HepG2 (cell line): ENCODE results near the gene ACSS1. TPM values are rescaled to one million over a fixed set of nuclear protein-coding genes. Genes with fewer than 3 reads are reported as not detected.

Experiments
- ATAC-seq: fragments of 200-7000 bp; cut with Tn5 transposase; 3 replicates; pipeline ENCODE4 v1.9.1; 2020; ENCODE audit warnings: mild to moderate bottlenecking, moderate library complexity
- BruUV-seq: library from RNA; stranded (reverse); fragments of 400-500 nt; replicated peaks from 2 replicates; lab custom pipeline; 2021; lab: Mats Ljungman, UMichigan
- CTCF ChIA-PET: fragments of 300-600 bp; formaldehyde crosslinking; extraction: SDS; loops from one replicate; lab custom pipeline; 2021; ENCODE audit warnings: low total read pairs, inconsistent platforms, low intra/inter-chr PET ratio; lab: Yijun Ruan, JAX
- POLR2A ChIA-PET: fragments of 350-600 bp; sonication (Branson Sonifier 250); formaldehyde crosslinking; loops from one replicate; lab custom pipeline; 2020; ENCODE audit warnings: antibody characterized with exemption, inconsistent platforms; lab: Yijun Ruan, JAX
- DNase-seq: peaks from one replicate; pipeline ENCODE4 v3.0.0-alpha.2; 2015; ENCODE audit warnings: low spot score
- FAIRE-seq: peaks from 3 replicates; lab custom pipeline; 2011; peaks lifted over from hg19 to GRCh38; lab: Jason Lieb, UNC
- H2AFZ ChIP-seq: one replicate; pipeline ENCODE4 v1.6.1; 2011; ENCODE audit warnings: low read length, inconsistent platforms
- H3K27ac ChIP-seq: fragments of 300-600 bp; 3 replicates; pipeline ENCODE4 v1.8.0; 2011; ENCODE audit warnings: mixed run types, mild to moderate bottlenecking, mixed read lengths, low read length, inconsistent platforms; ENCODE audit not compliant: insufficient read depth; ENCODE audit errors: extremely low read length
- H3K27me3 ChIP-seq, 2 experiments: fragments of 200-600 bp in 1 of 2; 2 replicates in 1 of 2; 3 replicates in 1 of 2; pipeline versions ENCODE4 v1.6.0 to v1.8.0; 2011; ENCODE audit warnings: low read length in 2 of 2, mild to moderate bottlenecking in 2 of 2, moderate library complexity in 2 of 2, inconsistent platforms in 1 of 2; ENCODE audit not compliant: insufficient read depth in 2 of 2, control insufficient read depth in 1 of 2
- H3K36me3 ChIP-seq, 2 experiments: fragments of 200-600 bp in 1 of 2; replicated peaks in 1 of 2; 2 replicates in 1 of 2; 3 replicates in 1 of 2; pipeline versions ENCODE4 v1.5.1 to v1.8.0; 2011; ENCODE audit warnings: low read length in 2 of 2, inconsistent platforms in 1 of 2; ENCODE audit not compliant: insufficient read depth in 2 of 2, control insufficient read depth in 1 of 2
- H3K4me1 ChIP-seq: 2 replicates; pipeline ENCODE4 v1.5.1; 2012; ENCODE audit warnings: low read length, inconsistent platforms; ENCODE audit not compliant: insufficient read depth
- H3K4me2 ChIP-seq: 2 replicates; pipeline ENCODE4 v1.6.0; 2011; ENCODE audit warnings: low read depth, low read length, inconsistent platforms
- H3K4me3 ChIP-seq, 3 experiments: fragments of 200-600 bp in 1 of 3; sonication (generic), shearing (Covaris generic) in 1 of 3; replicated peaks in 1 of 3; 2 replicates each; pipeline ENCODE4 v1.5.1; 2011 to 2016; ENCODE audit warnings: low read length in 3 of 3, inconsistent platforms in 2 of 3, low read depth in 2 of 3, mild to moderate bottlenecking in 2 of 3, control low read depth in 1 of 3, mixed read lengths in 1 of 3; ENCODE audit not compliant: insufficient read depth in 1 of 3
- H3K79me2 ChIP-seq: one replicate; pipeline ENCODE4 v1.6.1; 2011; ENCODE audit warnings: low read length, inconsistent platforms; ENCODE audit not compliant: insufficient read depth
- H3K9ac ChIP-seq: 2 replicates; pipeline ENCODE4 v1.6.0; 2011; ENCODE audit warnings: mild to moderate bottlenecking, low read depth, low read length, inconsistent platforms; ENCODE audit not compliant: insufficient read depth
- H3K9me3 ChIP-seq: 2 replicates; pipeline ENCODE4 v1.5.1; 2012; ENCODE audit warnings: mild to moderate bottlenecking, low read length
- H4K20me1 ChIP-seq: 2 replicates; pipeline ENCODE4 v1.6.0; 2011; ENCODE audit warnings: inconsistent platforms, mild to moderate bottlenecking, low read length, moderate library complexity; ENCODE audit not compliant: insufficient read depth
- HMGXB3 ChIP-seq: sonication (generic); formaldehyde crosslinking; IDR thresholded peaks from 2 replicates; pipeline ENCODE4 v1.4.0; 2020; ENCODE audit warnings: missing genetic modification reagents, borderline replicate concordance
- NFKBIZ ChIP-seq: IDR thresholded peaks from 2 replicates; pipeline ENCODE4 v1.6.1; 2018; ENCODE audit warnings: missing genetic modification reagents, missing compliant biosample characterization
- REPIN1 ChIP-seq: sonication (generic); formaldehyde crosslinking; IDR thresholded peaks from 2 replicates; pipeline ENCODE4 v1.8.0; 2022; ENCODE audit warnings: missing genetic modification reagents, low read depth, mild to moderate bottlenecking, borderline replicate concordance
- TFDP1 ChIP-seq: IDR thresholded peaks from 2 replicates; pipeline ENCODE4 v1.6.1; 2016; ENCODE audit warnings: missing compliant biosample characterization, missing genetic modification reagents, borderline replicate concordance
- THAP8 ChIP-seq: sonication (generic); formaldehyde crosslinking; IDR thresholded peaks from 2 replicates; pipeline ENCODE4 v1.5.1; 2020; ENCODE audit warnings: missing genetic modification reagents, mild to moderate bottlenecking, borderline replicate concordance
- ZFY ChIP-seq: sonication (generic); formaldehyde crosslinking; IDR thresholded peaks from 2 replicates; pipeline ENCODE4 v1.4.0; 2020; ENCODE audit warnings: missing genetic modification reagents
- ZNF143 ChIP-seq: sonication (generic); formaldehyde crosslinking; IDR thresholded peaks from 2 replicates; pipeline ENCODE4 v1.4.0; 2020; ENCODE audit warnings: missing genetic modification reagents
- ZNF570 ChIP-seq: sonication (generic); formaldehyde crosslinking; IDR thresholded peaks from 2 replicates; pipeline ENCODE4 v1.4.0; 2020; ENCODE audit warnings: mild to moderate bottlenecking, missing genetic modification reagents, borderline replicate concordance
- WGBS: methylation state at CpG from one replicate; pipeline ENCODE4 v1.1.6; 2017; ENCODE audit warnings: low lambda C conversion rate; 5-methylcytosine and 5-hydroxymethylcytosine counted together
- in situ Hi-C: cut with HindIII; loops from 2 replicates; pipeline ENCODE4 v1.10.0; 2017; ENCODE audit warnings: low pct_unique_long_range_greater_than_20kb; ENCODE audit not compliant: extremely low pct_ligation_motif_present
- intact Hi-C: fragments of 100-400 bp; cut with micrococcal nuclease; formaldehyde crosslinking; loops from one replicate; pipeline ENCODE4 v1.10.0; 2022; ENCODE audit not compliant: unreplicated experiment
- polyA plus RNA-seq, 8 experiments: library from polyadenylated mRNA; depleted of rRNA in 3 of 8; stranded (reverse) in 7 of 8; unstranded in 1 of 8; fragments of >200 nt; fragmentation: Illumina TruSeq in 4 of 8; extraction: Trizol in 4 of 8; gene quantifications; 2 replicates each; pipeline versions ENCODE4 v1.2.1 to v1.2.3, GENCODE V29; 2011 to 2016; ENCODE audit warnings: low read depth in 4 of 8, missing spikeins in 1 of 8, mixed read lengths in 1 of 8; ENCODE audit not compliant: insufficient read depth in 1 of 8
- total RNA-seq, 5 experiments: library from RNA; depleted of rRNA; stranded (reverse); fragments of >200 nt; fragmentation: Illumina TruSeq; extraction: Trizol; gene quantifications; 2 replicates each; pipeline ENCODE4 v1.2.3, GENCODE V29; 2016; ENCODE audit warnings: low read depth in 1 of 5
- TF ChIP-seq, protein P1 (sequence below): sonication (generic); formaldehyde crosslinking; IDR thresholded peaks from 2 replicates; pipeline ENCODE4 v1.5.0; 2020; ENCODE audit warnings: missing genetic modification reagents

ACSS1 gene
- total and polyA plus RNA-seq, 2 of the 13 experiments (the other 11 are each of a cell fraction or from before 2014, with no cell fraction given) = 15.2 to 41.6 TPM

- TF ChIP-seq TFDP1 (CRISPR knock-in tag) (peak; percentile 44; the same call in 1 of the 2 replicates), ZFY (CRISPR knock-in tag) (0 out of 2 replicates have a peak, but pooled peaks have one; percentile 3), HMGXB3 (peak; percentile 51; the same call in 1 of the 2 replicates)
These were observed 7.8 kb upstream of the ACSS1 start (continued) for GRCh38 chr20:25065625-25066338.

GRCh38 chr20:25065072-25065624 lies 7.2 kb upstream of the ACSS1 start:
- peak overlapping the region; percentile 50 for H3K4me2 ChIP-seq
- no peaks in the 10 kb centered on the region for H3K79me2 ChIP-seq
- no peak overlapping the region for H3K9ac ChIP-seq
- peaks cover 70% of the 10 kb centered on the region for H3K4me1 ChIP-seq
- peak; percentile 42 for FAIRE-seq
- BruUV-seq = no TSS peak
- H2AFZ ChIP-seq = no peak overlapping the region
- no peaks in the 10 kb centered on the region for H4K20me1 ChIP-seq
- ATAC-seq = peak; percentile 37
- intact Hi-C loops = loop anchor here (1.0 to 5.0 kb wide), 3 partner anchors 8 to 70 kb away; no protein-coding TSS in a partner anchor
- peak overlapping the region in 2 of 3 experiments; percentile 1 to 24; a peak in 1 of 6 replicates for H3K4me3 ChIP-seq
- DNase-seq = no peak
- no peaks in the 10 kb centered on the region for H3K36me3 ChIP-seq
- 2% methylated on average over 8 of the region's 9 CpGs for WGBS
- CTCF ChIA-PET = interaction anchor here (1.1 to 5.4 kb wide), 3 partner anchors 65 to 114 kb away, joined by 5 to 138 read pairs (median 6); partner anchors contain the start of gene APMAP
- H3K9me3 ChIP-seq = no peaks in the 10 kb centered on the region
- POLR2A ChIA-PET = interaction anchor here (1.3 to 2.2 kb wide), 3 partner anchors 32 to 182 kb away, joined by 3 to 10 read pairs (median 4); no protein-coding TSS in a partner anchor
- no peak overlapping the region for H3K27ac ChIP-seq
- in situ Hi-C loops = no loop called here
- H3K27me3 ChIP-seq = peaks cover 0 to 13% of the 10 kb centered on the region in 2 experiments; a peak in 3 of 5 replicates
- TF ChIP-seq ZNF143 (CRISPR knock-in tag) (no peak), NFKBIZ (no peak), ZNF570 (CRISPR knock-in tag) (no peak), THAP8 (CRISPR knock-in tag) (no peak), REPIN1 (CRISPR knock-in tag) (0 out of 2 replicates have a peak, but pooled peaks have one; percentile 12)
- TF ChIP-seq, protein P1, sequence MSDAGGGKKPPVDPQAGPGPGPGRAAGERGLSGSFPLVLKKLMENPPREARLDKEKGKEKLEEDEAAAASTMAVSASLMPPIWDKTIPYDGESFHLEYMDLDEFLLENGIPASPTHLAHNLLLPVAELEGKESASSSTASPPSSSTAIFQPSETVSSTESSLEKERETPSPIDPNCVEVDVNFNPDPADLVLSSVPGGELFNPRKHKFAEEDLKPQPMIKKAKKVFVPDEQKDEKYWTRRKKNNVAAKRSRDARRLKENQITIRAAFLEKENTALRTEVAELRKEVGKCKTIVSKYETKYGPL (CRISPR knock-in tag) = 0 out of 2 replicates have a peak, but pooled peaks have one; percentile 11
